Smooth muscle cell (in vitro differentiated cells): ENCODE data around the gene UBXN10. TPM values are rescaled to one million over a fixed set of nuclear protein-coding genes. Genes with fewer than 3 reads are reported as not detected.

Experiments
- DNase-seq: peaks from one replicate; lab custom pipeline; 2025; ENCODE audit not compliant: unreplicated experiment; lab: John Stamatoyannopoulos, UW
- H2AFZ ChIP-seq: fragments of 200-600 bp; sonication (generic); 2 replicates; pipeline ENCODE4 v1.6.0; 2016; ENCODE audit warnings: antibody characterized with exemption, low read depth, mild to moderate bottlenecking
- H3F3A ChIP-seq: fragments of 200-600 bp; sonication (generic); 2 replicates; pipeline ENCODE4 v1.6.0; 2017; ENCODE audit warnings: antibody characterized with exemption, low read depth
- H3K27ac ChIP-seq: fragments of 200-600 bp; sonication (generic); 2 replicates; pipeline ENCODE4 v1.5.1; 2016; ENCODE audit warnings: low read depth, mild to moderate bottlenecking
- H3K27me3 ChIP-seq: fragments of 200-600 bp; sonication (generic); 2 replicates; pipeline ENCODE4 v1.6.1; 2016; ENCODE audit warnings: low read depth, mild to moderate bottlenecking
- H3K36me3 ChIP-seq: fragments of 200-600 bp; sonication (generic); 2 replicates; pipeline ENCODE4 v1.5.1; 2016; ENCODE audit warnings: low read depth
- H3K4me1 ChIP-seq: fragments of 200-600 bp; sonication (generic); 2 replicates; pipeline ENCODE4 v1.5.1; 2016; ENCODE audit warnings: low read depth
- H3K4me2 ChIP-seq: fragments of 200-600 bp; sonication (generic); 2 replicates; pipeline ENCODE4 v1.6.0; 2016; ENCODE audit warnings: mild to moderate bottlenecking
- H3K4me3 ChIP-seq: fragments of 200-600 bp; sonication (generic); 2 replicates; pipeline ENCODE4 v1.5.1; 2016; ENCODE audit warnings: mild to moderate bottlenecking
- H3K79me2 ChIP-seq: fragments of 200-600 bp; sonication (generic); 2 replicates; pipeline ENCODE4 v1.6.0; 2016; ENCODE audit warnings: low read depth, mild to moderate bottlenecking
- H3K9ac ChIP-seq: fragments of 200-600 bp; sonication (generic); 2 replicates; pipeline ENCODE4 v1.6.0; 2016; ENCODE audit warnings: low read depth
- H3K9me3 ChIP-seq: fragments of 200-600 bp; sonication (generic); replicated peaks from 2 replicates; pipeline ENCODE4 v1.5.1; 2016; ENCODE audit warnings: low read depth
- H4K20me1 ChIP-seq: fragments of 200-600 bp; sonication (generic); 2 replicates; pipeline ENCODE4 v1.6.0; 2016; ENCODE audit warnings: low read depth
- CTCF ChIP-seq: fragments of 200-600 bp; sonication (generic); IDR thresholded peaks from 2 replicates; pipeline ENCODE4 v1.5.1; 2017; ENCODE audit warnings: borderline replicate concordance, mild to moderate bottlenecking, antibody characterized with exemption; ENCODE audit not compliant: insufficient read depth, poor library complexity, severe bottlenecking
- WGBS: methylation state at CpG from one replicate; pipeline ENCODE4 v1.1.7; 2016; ENCODE audit warnings: low lambda C conversion rate; 5-methylcytosine and 5-hydroxymethylcytosine counted together
- polyA plus RNA-seq: library from polyadenylated mRNA; unstranded; fragments of >200 nt; fragmentation: Nextera tagmentation; extraction: Ambion mirVana; gene quantifications from 2 replicates; pipeline ENCODE4 v1.2.1, GENCODE V29; 2016
- total RNA-seq: library from RNA; depleted of rRNA; stranded (reverse); fragments of >200 nt; gene quantifications from 2 replicates; pipeline ENCODE4 v1.2.3, GENCODE V29; 2014

The UBXN10 gene
- total and polyA plus RNA-seq, 2 experiments from 2014 or later: 0.36 to 0.49 TPM

DNA sequence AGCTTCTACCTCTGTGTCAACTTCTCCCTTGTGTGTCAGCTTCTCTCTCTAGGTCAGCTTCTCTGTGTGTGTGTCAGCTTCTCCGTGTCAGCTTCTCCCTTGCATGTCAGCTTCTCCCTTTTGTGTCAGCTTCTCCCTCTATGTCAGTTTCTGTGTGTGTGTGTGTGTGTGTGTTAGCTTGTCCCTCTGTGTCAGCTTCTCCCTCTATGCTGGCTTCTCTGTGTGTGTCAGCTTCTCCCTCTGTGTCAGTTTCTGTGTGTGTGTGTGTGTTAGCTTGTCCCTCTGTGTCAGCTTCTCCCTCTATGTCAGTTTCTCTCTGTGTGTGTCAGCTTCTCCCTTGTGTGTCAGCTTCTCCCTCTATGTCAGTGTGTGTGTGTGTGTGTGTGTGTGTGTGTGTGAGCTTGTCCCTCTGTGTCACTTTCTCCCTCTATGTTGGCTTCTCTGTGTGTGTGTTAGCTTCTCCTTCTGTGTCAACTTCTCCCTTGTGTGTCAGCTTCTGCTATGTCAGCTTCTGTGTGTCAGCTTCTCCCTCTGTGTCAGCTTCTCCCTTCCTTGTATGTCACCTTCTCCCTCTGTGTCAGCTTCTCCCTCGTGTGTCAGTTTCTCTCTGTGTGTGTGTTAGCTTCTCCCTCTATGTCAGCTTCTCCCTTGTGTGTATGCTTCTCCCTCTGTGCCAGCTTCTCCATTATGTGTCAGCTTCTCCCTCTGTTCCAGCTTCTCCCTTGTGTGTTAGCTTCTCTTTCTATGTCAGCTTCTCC, 6.3 kb upstream of the UBXN10 start:
- Histone ChIP-seq H3K79me2 (no peaks in the 10 kb centered on the region), H2AFZ (no peak overlapping the region), H3F3A (peaks cover under 1% of the 10 kb centered on the region), H3K4me3 (no peak overlapping the region), H3K4me2 (no peak overlapping the region), H3K27me3 (no peaks in the 10 kb centered on the region), H3K9me3 (no peaks in the 10 kb centered on the region), H3K4me1 (no peaks in the 10 kb centered on the region), H4K20me1 (no peaks in the 10 kb centered on the region), H3K9ac (no peak overlapping the region), H3K36me3 (no peaks in the 10 kb centered on the region), H3K27ac (no peak overlapping the region)
- WGBS: 100% methylated on average over 2 of the region's 2 CpGs
- no peak for DNase-seq
- no peak for TF ChIP-seq CTCF

- H3K4me3 ChIP-seq: no peak overlapping the region
- no peaks in the 10 kb centered on the region for H4K20me1 ChIP-seq
- peaks cover 6% of the 10 kb centered on the region for H3F3A ChIP-seq
- H3K27ac ChIP-seq: no peak overlapping the region
- no peak for DNase-seq
- no peaks in the 10 kb centered on the region for H3K36me3 ChIP-seq
- H3K4me1 ChIP-seq: no peaks in the 10 kb centered on the region
- H3K79me2 ChIP-seq: no peaks in the 10 kb centered on the region
- TF ChIP-seq CTCF: no peak
- no peaks in the 10 kb centered on the region for H3K9me3 ChIP-seq
- no peaks in the 10 kb centered on the region for H3K27me3 ChIP-seq
- H2AFZ ChIP-seq: no peak overlapping the region
- WGBS: 85% methylated on average over 6 of the region's 6 CpGs
- no peak overlapping the region for H3K4me2 ChIP-seq
- no peak overlapping the region for H3K9ac ChIP-seq
Observed at GRCh38 chr1:20180129-20180843, 5.6 kb upstream of the UBXN10 start.

DNA sequence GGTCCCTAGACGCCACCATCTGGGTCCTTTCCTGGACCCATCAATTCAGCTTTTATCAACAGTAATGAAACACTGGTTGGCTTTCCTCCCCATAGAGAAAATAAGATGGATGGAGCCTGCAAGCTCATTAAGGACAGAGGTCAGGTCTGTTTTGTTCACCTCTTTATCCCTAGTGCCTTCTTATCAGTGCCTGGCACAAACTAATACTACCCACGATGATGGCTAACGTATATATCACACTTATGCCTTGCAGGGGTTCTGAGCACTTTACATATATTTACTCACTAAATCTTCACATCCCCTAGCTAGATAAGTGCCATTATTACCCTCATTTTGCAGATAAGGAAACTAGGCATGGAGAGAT, 5.1 kb upstream of the UBXN10 start:
- Histone ChIP-seq H3K27ac (no peak overlapping the region), H3K27me3 (no peaks in the 10 kb centered on the region)

More for the DNA sequence above, 5.1 kb upstream of the UBXN10 start:
- DNase-seq: no peak
- no peaks in the 10 kb centered on the region for H3K9me3 ChIP-seq
- TF ChIP-seq CTCF: no peak
- H3K79me2 ChIP-seq: no peaks in the 10 kb centered on the region
- no peaks in the 10 kb centered on the region for H3K36me3 ChIP-seq
- no peak overlapping the region for H3K4me2 ChIP-seq
- no peaks in the 10 kb centered on the region for H4K20me1 ChIP-seq
- H3F3A ChIP-seq: peaks cover 6% of the 10 kb centered on the region
- H3K4me3 ChIP-seq: no peak overlapping the region
- no peaks in the 10 kb centered on the region for H3K4me1 ChIP-seq
- no peak overlapping the region for H3K9ac ChIP-seq
- 83% methylated on average over 3 of the region's 3 CpGs for WGBS
- no peak overlapping the region for H2AFZ ChIP-seq
